Measurements from ENCODE around the gene NTF3.

DNA sequence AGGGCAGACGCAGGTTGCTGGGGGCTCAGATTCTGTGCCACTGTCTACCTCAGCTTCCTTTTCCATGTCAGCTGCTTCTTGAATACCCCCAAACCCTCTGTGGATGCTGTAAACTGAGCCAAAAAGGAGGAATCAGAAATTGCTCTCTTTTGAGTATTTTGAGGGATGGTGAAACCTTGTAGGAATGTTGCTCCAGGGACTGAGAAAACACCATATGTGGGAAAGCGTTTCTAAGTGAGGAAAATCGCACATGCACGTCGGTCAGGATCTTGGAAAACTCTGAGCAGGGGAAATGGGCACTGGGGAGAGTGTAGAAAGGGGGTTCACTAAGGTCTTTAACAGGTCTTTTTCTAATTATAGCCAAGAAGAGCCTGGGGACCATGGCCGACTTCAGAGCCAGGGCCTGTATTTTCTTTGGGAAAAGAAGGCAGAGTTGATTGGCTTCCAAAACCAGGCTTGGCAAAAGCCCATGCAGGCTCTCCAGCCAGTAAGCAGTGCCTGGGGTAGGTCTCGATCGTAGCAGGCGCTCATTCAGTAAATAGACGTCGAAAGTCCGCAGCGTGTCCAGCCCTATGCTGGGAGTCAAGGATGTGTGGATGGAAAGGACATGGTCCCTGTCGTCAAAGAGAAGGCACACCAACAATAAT, 58.0 kb downstream of the NTF3 start:
- TF ChIP-seq, protein P1, sequence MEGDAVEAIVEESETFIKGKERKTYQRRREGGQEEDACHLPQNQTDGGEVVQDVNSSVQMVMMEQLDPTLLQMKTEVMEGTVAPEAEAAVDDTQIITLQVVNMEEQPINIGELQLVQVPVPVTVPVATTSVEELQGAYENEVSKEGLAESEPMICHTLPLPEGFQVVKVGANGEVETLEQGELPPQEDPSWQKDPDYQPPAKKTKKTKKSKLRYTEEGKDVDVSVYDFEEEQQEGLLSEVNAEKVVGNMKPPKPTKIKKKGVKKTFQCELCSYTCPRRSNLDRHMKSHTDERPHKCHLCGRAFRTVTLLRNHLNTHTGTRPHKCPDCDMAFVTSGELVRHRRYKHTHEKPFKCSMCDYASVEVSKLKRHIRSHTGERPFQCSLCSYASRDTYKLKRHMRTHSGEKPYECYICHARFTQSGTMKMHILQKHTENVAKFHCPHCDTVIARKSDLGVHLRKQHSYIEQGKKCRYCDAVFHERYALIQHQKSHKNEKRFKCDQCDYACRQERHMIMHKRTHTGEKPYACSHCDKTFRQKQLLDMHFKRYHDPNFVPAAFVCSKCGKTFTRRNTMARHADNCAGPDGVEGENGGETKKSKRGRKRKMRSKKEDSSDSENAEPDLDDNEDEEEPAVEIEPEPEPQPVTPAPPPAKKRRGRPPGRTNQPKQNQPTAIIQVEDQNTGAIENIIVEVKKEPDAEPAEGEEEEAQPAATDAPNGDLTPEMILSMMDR (IDR thresholded peaks at IDR 0.05 in 2 of 3, conservative IDR thresholded peaks at IDR 0.05 in 1 of 3; ENCODE audit: borderline replicate concordance in 1 of 3, insufficient read depth in 1 of 3, low read depth in 2 of 3, low read length in 2 of 3): no peak
- TF ChIP-seq TCF7L2 (IDR thresholded peaks at IDR 0.05; ENCODE audit: borderline replicate concordance, extremely low read depth, insufficient read depth, insufficient read length) (no peak), EZH2 (IDR thresholded peaks at IDR 0.05) (no peak), POLR2A (IDR thresholded peaks at IDR 0.05; ENCODE audit: borderline replicate concordance, extremely low read depth, insufficient read depth, insufficient read length) (no peak), POLR2AphosphoS5 (IDR thresholded peaks at IDR 0.05; ENCODE audit: low read depth, low read length) (no peak), SIN3A (IDR thresholded peaks at IDR 0.05; ENCODE audit: low read depth) (no peak), YY1 (IDR thresholded peaks at IDR 0.05; ENCODE audit: extremely low read depth, insufficient replicate concordance, low read depth, low read length) (no peak), JUND (IDR thresholded peaks at IDR 0.05) (no peak), EZH2phosphoT487 (IDR thresholded peaks at IDR 0.05; ENCODE audit: borderline replicate concordance) (no peak), RAD21 (IDR thresholded peaks at IDR 0.05; ENCODE audit: low read depth) (no peak), ZFX (IDR thresholded peaks at IDR 0.05) (no peak)
